GM13976 (cell line): ENCODE results near the gene KCNAB2.

Source experiments
- DNase-seq: peaks from one replicate; pipeline ENCODE4 v3.0.0; 2012; ENCODE audit warnings: low spot score
- CTCF ChIP-seq: IDR thresholded peaks from 2 replicates; pipeline ENCODE4 v1.5.1; 2012; ENCODE audit warnings: borderline replicate concordance, mild to moderate bottlenecking; ENCODE audit not compliant: insufficient read depth; ENCODE audit errors: extremely low read depth, missing control alignments, control extremely low read depth
- in situ Hi-C: fragments of 300-500 bp; cut with MboI; formaldehyde crosslinking; loops from one replicate; pipeline ENCODE4 v1.12.0; 2022; ENCODE audit warnings: low sequenced_read_pairs, mixed read lengths, inconsistent platforms; ENCODE audit not compliant: unreplicated experiment

Gene KCNAB2

GRCh38 chr1:6010554-6010953 is 35.1 kb upstream of the KCNAB2 start:
- in situ Hi-C loops = no loop called here
- DNase-seq = no peak
- no peak for TF ChIP-seq CTCF

- no peak for TF ChIP-seq CTCF
- in situ Hi-C loops = no loop called here
Measured at GRCh38 chr1:6011161-6011945, 34.3 kb upstream of the KCNAB2 start.

GRCh38 chr1:6011946-6012258 is 33.8 kb upstream of the KCNAB2 start:
- no peak for TF ChIP-seq CTCF
- DNase-seq = no peak
- in situ Hi-C loops = no loop called here

More at GRCh38 chr1:6011161-6011945, 34.3 kb upstream of the KCNAB2 start:
- DNase-seq = no peak

- no peak for TF ChIP-seq CTCF
- DNase-seq = no peak
- in situ Hi-C loops = no loop called here
Measured at GRCh38 chr1:6012529-6013318, 33.0 kb upstream of the KCNAB2 start.

GRCh38 chr1:6013491-6013890 is 32.2 kb upstream of the KCNAB2 start:
- in situ Hi-C loops = no loop called here
- no peak for DNase-seq
- TF ChIP-seq CTCF = no peak

- DNase-seq = no peak
- in situ Hi-C loops = no loop called here
- no peak for TF ChIP-seq CTCF
Measured at GRCh38 chr1:6014130-6014999, 31.3 kb upstream of the KCNAB2 start.
